8988T (cell line): ENCODE results near the gene RAB11FIP3.

Experiments used
- DNase-seq: peaks from one replicate; pipeline ENCODE4 v3.0.0; 2011

RAB11FIP3 gene

GRCh38 chr16:519841-520687 is 94.6 kb downstream of the RAB11FIP3 start:
- no peak for DNase-seq

DNA sequence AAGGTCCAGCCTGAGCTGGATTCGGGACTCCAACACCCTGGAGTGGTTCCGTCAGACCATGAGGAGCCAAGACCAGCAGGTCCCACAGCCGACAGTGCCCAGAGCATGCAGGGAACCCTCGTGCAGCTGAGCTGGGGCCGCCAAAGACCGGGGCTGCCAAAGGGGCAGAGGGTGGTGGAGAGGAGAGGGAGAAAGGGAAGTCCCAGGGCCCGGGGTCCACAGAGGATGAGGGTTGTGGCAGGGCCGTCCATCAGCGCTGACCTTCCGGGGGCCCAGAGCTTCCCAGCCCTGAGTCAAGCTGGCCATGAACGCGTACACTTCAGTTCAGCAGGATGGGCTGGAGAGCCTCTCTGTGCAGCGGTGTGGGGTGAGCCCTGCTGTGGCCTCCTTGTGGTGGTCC is 95.4 kb downstream of the RAB11FIP3 start:
- no peak for DNase-seq

DNA sequence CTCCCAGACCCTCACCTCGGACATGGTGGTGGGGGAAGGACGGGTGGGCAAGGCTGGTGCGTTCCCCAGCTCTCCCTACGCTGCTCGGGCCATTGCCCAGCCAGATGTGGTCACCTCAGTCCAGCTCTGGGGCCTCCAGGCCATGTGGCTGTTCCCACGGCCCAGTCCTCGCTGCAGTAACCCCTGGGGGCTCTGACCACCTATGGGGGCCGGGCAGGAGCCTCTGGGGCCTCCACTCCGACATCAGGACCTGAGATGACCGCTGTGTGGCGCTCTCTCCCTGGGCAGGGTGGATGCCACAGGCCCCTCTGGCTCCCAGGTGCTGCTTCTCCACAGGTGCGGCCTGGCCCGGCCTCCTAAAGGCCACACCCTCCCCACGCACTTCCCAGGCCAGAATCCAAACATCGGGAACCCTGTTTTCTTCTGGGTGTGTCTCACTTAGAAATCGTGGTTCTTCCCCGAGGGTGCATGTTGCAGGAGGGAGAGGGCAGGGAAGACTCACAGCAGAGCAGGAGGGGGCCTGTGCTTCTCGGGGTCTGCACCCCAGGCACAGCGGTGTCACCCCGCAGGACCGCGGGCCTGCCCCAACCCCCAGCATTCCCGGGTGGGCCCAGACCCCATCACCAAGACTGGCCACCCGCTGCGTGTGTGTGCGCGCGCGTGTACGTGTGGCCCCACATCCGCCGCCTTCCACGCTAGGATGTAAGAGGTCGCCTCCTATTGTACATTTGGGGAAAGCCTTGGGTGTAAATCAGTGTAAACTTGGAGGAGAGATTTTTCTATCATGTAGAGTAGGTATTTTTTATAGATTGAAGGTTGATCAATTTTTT is 96.1 kb downstream of the RAB11FIP3 start:
- no peak for DNase-seq

DNA sequence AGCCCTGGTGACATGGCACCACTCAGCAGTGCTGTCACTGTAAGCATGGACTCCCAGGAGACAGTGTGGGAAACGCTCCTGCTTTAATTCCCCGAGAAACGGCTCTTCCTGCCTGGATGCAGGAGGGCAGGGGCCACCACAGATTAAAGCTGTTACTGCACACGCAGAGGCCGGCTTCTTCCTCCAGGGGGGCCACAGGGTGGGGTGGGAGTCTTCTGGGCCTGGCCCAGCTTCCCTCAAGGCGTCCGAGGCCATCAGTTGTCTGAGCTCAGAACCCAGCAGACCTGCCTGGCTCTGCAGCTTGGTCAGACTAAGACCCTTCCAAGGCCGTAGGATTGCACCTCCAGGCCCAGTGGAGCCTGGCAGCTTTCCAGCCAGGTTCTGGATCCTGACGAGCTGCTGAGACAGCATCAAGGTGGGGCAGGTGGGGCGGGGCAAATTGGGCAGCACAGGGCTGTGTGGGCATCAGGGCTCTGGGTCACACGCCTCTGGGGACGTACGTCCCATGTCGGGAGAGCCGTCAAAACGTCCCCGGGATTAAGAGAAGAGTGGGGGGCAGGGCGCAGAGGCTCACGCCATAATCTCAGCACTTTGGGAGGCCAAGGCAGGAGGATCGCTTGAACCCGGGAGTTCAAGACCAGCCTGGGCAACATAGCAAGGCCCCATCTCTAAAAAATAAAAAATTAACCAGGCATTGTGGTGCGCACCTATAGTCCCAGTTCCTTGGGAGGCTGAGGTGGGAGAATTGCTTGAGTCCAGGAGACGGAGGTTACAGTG is 97.1 kb downstream of the RAB11FIP3 start:
- no peak for DNase-seq

GRCh38 chr16:523097-523741 is 97.8 kb downstream of the RAB11FIP3 start:
- DNase-seq, result no peak

DNA sequence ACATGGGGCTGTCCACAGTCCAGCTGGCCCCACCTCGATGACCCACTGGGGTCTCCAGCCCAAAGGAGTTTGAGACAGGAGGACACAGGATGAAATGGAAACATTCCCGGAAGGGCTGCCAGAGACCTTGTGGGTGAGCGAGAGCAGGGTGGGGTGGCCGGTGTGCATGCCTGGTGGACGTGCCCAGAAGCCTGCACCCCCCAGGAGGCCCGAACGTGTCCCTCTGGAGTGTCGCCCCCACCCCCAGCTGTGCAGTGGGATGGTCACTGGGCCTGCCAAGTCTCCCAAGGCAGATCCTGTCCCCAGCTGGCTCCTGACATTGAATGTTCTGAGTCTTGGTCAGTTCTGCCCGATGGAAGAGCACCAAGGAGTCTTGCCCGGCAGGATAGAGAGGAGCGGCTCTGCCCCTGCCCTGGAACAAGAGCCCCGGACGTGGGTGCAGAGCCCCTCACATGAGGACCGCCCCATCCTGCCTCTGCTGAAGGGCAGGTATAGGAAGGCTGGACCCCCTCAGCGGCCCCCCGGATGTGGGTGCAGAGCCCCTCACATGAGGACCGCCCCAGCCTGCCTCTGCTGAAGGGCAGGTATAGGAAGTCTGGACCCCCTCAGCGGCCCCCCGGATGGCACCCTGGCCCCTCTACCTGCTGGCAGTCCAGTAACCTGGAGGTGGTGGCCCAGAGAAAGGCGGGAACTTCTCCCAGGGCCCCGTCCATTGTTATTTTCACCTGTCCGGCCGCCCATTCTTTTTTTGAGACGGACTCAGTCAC is 99.0 kb downstream of the RAB11FIP3 start:
- DNase-seq, result no peak

- no peak for DNase-seq
Observed at GRCh38 chr16:525123-525519, 99.7 kb downstream of the RAB11FIP3 start.

GRCh38 chr16:525520-526180 is 100.2 kb downstream of the RAB11FIP3 start:
- DNase-seq, result no peak

- DNase-seq, result no peak
Observed at GRCh38 chr16:526181-527014, 100.9 kb downstream of the RAB11FIP3 start.

DNA sequence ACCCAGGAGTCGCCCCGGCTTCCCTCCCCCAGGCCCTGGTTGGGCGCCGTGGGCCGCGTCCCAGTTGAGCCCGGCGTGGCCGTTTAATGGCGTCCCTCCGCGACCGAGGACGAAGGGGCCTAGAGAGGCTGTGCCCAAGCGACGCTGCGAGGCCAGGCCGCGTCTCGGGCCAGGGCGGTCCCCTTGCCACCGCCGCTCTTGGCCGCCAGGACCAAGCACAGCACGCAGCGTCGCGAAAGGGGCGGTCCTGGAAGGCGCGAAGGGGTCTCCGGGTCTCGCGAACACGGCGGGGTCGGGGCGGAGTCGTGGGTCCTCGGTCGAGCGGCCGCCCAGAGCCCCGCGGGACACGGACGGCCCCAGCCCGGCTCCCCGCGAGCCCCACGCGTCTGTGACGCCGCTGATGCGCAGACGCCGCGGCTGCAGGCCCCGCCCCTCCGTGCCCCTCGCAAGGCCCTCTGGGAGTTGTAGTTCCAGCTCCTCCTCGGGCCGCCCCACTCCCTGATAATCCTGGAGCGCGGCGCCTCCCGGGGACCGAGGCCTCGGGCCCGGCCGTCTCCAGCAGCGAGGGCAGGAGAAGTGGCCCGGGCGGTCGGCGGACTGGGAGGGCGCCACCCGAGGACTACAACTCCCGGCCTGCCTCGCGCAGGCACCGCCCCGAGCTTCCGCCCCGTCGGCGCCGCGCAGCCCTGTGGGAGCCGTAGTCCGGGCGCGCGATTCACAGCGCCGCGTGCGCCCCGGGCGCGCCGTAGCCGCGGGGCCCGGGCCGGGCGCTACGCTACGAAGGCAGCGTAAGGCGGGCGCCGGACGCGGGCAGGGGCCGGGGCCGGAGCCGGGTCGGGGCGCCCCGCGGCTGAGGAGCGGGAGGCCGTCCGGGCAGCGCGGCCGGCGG is 101.8 kb downstream of the RAB11FIP3 start, which contains the start of gene CAPN15:
Gene CAPN15 (plus strand): TSS at position 698 of the 889 bp plus-strand sequence. CDS start 19,127 bp downstream, outside the sequence.
- DNase-seq, result peak; percentile 66

GRCh38 chr16:528111-529011 is 102.9 kb downstream of the RAB11FIP3 start:
- DNase-seq, result no peak

- no peak for DNase-seq
Observed at GRCh38 chr16:529012-529575, 103.6 kb downstream of the RAB11FIP3 start.

DNA sequence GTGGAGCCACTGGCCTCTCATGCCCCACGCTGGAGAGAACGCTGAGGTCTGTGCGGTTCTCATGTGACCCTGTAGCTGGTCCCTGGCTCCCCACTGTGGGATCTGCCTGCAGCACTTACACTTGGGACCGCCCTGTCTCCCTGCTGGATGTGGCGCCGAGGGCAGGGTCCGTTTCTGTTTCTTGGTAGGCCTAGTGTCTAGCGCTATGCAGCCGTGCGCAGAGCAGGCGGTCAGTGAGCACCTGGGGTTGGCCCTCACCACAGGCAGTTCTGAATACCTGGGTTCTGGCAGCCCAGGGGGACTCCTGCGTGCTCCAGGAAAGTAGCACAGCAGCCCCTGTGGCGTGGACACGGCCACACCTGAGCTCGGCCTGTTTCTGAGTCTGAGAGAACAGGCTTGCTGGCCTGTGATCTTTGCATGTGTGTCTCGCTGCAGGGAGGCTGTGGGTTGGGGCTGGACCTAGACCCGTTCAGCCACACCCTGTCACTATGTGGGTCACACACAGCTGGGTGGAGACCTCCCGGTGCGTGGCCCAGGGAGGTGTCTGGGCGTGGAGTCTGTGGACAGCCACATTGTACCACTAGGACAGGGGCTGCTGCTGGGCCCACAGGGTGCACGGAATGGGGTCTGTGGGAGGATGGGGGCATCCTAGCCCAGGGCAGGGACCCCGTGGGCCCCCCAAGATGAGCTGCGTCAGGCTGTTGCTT is 104.8 kb downstream of the RAB11FIP3 start:
- no peak for DNase-seq

GRCh38 chr16:531494-532125 is 106.2 kb downstream of the RAB11FIP3 start:
- no peak for DNase-seq

DNA sequence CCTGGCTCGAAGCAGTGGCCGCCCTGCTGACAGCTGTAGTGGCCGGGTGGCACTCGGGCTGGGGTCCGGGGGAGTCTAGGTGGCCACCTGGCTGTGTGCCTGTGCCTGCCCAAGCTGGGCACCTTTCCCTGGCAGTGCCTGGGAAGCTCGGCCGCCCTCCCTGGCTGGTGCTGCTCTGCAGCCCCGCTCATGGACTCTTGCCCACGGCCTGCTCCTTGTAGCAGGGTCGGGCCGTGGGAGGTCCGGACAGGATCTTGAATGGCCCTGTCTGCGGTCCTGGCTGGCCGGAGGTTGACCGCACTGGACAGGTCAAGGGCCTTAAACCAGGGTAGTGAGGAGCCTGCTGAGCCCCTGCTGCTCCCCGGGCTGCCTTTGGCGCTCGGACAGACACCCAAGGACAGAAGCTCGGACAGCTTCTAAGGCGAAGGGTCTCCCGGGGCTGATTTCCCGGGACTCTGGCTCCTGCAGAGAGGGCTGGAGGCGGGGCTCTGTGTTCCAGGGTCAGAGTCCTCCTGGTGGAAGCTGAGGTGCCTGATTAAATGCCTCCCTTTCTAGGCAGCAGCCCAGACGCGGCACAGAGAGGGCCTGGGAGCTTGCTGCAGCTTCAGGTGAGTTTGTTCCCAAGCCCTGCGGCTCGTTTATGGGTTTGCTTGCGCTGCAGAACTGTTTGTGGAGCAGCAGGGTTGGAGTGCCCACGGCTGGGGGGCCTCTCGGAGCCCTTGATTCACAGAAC is 108.1 kb downstream of the RAB11FIP3 start:
- DNase-seq, result no peak

GRCh38 chr16:534135-534534 is 108.7 kb downstream of the RAB11FIP3 start:
- no peak for DNase-seq
